SK-N-SH (cell line): ENCODE results near the gene EMX2. TPM values are rescaled to one million over a fixed set of nuclear protein-coding genes. Genes with fewer than 3 reads are reported as not detected.

Source experiments
- CTCF ChIA-PET: fragments of 300-600, 350-600 bp; formaldehyde crosslinking; extraction: SDS; loops from one replicate; lab custom pipeline; 2021; lab: Yijun Ruan, JAX
- POLR2A ChIA-PET: fragments of 350-600 bp; sonication (Branson Sonifier 250); formaldehyde crosslinking; extraction: SDS; loops from one replicate; lab custom pipeline; 2020; ENCODE audit warnings: antibody characterized with exemption, inconsistent platforms; lab: Yijun Ruan, JAX
- DNase-seq: peaks from one replicate; pipeline ENCODE4 v3.0.0; 2012
- H2AFZ ChIP-seq: fragments of 200-600 bp; sonication (generic); 2 replicates; pipeline ENCODE4 v1.8.1; 2016; ENCODE audit warnings: antibody characterized with exemption, mild to moderate bottlenecking, low read depth
- H3F3A ChIP-seq: fragments of 200-600 bp; sonication (generic); replicated peaks from 2 replicates; pipeline ENCODE3; 2016; ENCODE audit warnings: antibody characterized with exemption, mild to moderate bottlenecking; ENCODE audit not compliant: insufficient read depth
- H3K27ac ChIP-seq, 2 experiments: fragments of 200-500 bp in 1 of 2; fragments of 200-600 bp in 1 of 2; sonication (Bioruptor generic) in 1 of 2; sonication (generic), shearing (Covaris generic) in 1 of 2; 2 replicates each; pipeline versions ENCODE4 v1.5.1 to v1.6.1; 2014 to 2016; ENCODE audit warnings: low read depth in 2 of 2, inconsistent platforms in 1 of 2, low read length in 1 of 2, mild to moderate bottlenecking in 1 of 2, mixed read lengths in 1 of 2
- H3K27me3 ChIP-seq: fragments of 200-600 bp; sonication (generic), shearing (Covaris generic); 2 replicates; pipeline ENCODE4 v1.6.1; 2016; ENCODE audit warnings: mixed run types; ENCODE audit not compliant: insufficient read depth
- H3K36me3 ChIP-seq, 2 experiments: fragments of 200-500 bp in 1 of 2; fragments of 200-600 bp in 1 of 2; sonication (Bioruptor generic) in 1 of 2; sonication (generic) in 1 of 2; replicated peaks in 1 of 2; 2 replicates each; pipeline versions ENCODE3 to v1.5.1; 2014 to 2016; ENCODE audit warnings: low read length in 1 of 2, mild to moderate bottlenecking in 1 of 2; ENCODE audit not compliant: insufficient read depth in 2 of 2, control insufficient read depth in 1 of 2
- H3K4me1 ChIP-seq, 2 experiments: fragments of 200-500 bp in 1 of 2; fragments of 200-600 bp in 1 of 2; sonication (Bioruptor generic) in 1 of 2; sonication (generic), shearing (Covaris generic) in 1 of 2; 2 replicates each; pipeline versions ENCODE4 v1.5.1 to v1.6.1; 2014 to 2016; ENCODE audit warnings: low read depth in 1 of 2, low read length in 1 of 2, mixed run types in 1 of 2; ENCODE audit not compliant: insufficient read depth in 2 of 2, control insufficient read depth in 1 of 2
- H3K4me2 ChIP-seq: fragments of 200-600 bp; sonication (generic), shearing (Covaris generic); 2 replicates; pipeline ENCODE4 v1.6.1; 2017; ENCODE audit warnings: mixed run types
- H3K4me3 ChIP-seq, 2 experiments: fragments of 200-500 bp in 1 of 2; fragments of 200-600 bp in 1 of 2; sonication (Bioruptor generic) in 1 of 2; sonication (generic), shearing (Covaris generic) in 1 of 2; 2 replicates each; pipeline versions ENCODE4 v1.5.1 to v1.8.1; 2014 to 2016; ENCODE audit warnings: low read depth in 2 of 2, inconsistent platforms in 1 of 2, low read length in 1 of 2, mild to moderate bottlenecking in 1 of 2, mixed read lengths in 1 of 2, moderate library complexity in 1 of 2
- H3K79me2 ChIP-seq: fragments of 200-600 bp; sonication (generic); 2 replicates; pipeline ENCODE4 v1.8.1; 2017; ENCODE audit warnings: mild to moderate bottlenecking; ENCODE audit not compliant: insufficient read depth
- H3K9ac ChIP-seq: fragments of 200-600 bp; sonication (generic); 2 replicates; pipeline ENCODE4 v1.6.1; 2017; ENCODE audit warnings: mixed run types
- H3K9me2 ChIP-seq: fragments of 200-600 bp; sonication (generic); 2 replicates; pipeline ENCODE4 v1.6.1; 2017; ENCODE audit warnings: mixed run types
- H3K9me3 ChIP-seq: fragments of 200-600 bp; sonication (generic); 2 replicates; pipeline ENCODE4 v1.6.1; 2017; ENCODE audit warnings: mixed run types, mild to moderate bottlenecking, moderate library complexity
- H4K20me1 ChIP-seq: fragments of 200-600 bp; sonication (generic); 2 replicates; pipeline ENCODE4 v1.6.1; 2017; ENCODE audit warnings: mild to moderate bottlenecking, mixed run types; ENCODE audit not compliant: insufficient read depth
- EP300 ChIP-seq, 2 experiments: IDR thresholded peaks; 2 replicates each; pipeline versions ENCODE4 v1.4.0 to v1.6.1; 2012; ENCODE audit warnings: borderline replicate concordance in 1 of 2, low read depth in 1 of 2, low read length in 1 of 2
- FOSL2 ChIP-seq: IDR thresholded peaks from 2 replicates; pipeline ENCODE4 v1.4.0; 2012; ENCODE audit warnings: low read depth, mild to moderate bottlenecking, moderate library complexity, borderline replicate concordance
- FOXJ3 ChIP-seq: sonication (generic); formaldehyde crosslinking; IDR thresholded peaks from 2 replicates; pipeline ENCODE4 v1.5.1; 2020; ENCODE audit warnings: mild to moderate bottlenecking, missing genetic modification reagents
- FOXM1 ChIP-seq: IDR thresholded peaks from 2 replicates; pipeline ENCODE4 v1.4.0; 2012; ENCODE audit warnings: low read depth, mild to moderate bottlenecking
- JUND ChIP-seq: IDR thresholded peaks from 2 replicates; pipeline ENCODE4 v1.4.0; 2012
- MAX ChIP-seq: IDR thresholded peaks from 2 replicates; pipeline ENCODE4 v1.4.0; 2012; ENCODE audit warnings: low read depth
- MEF2A ChIP-seq: IDR thresholded peaks from 2 replicates; pipeline ENCODE4 v1.4.0; 2012; ENCODE audit warnings: low read depth, borderline replicate concordance
- MXI1 ChIP-seq: IDR thresholded peaks from 2 replicates; pipeline ENCODE4 v1.6.1; 2012; ENCODE audit warnings: mild to moderate bottlenecking, low read depth, low read length, improper control_type of control experiment
- NFIC ChIP-seq: IDR thresholded peaks from 2 replicates; pipeline ENCODE4 v1.4.0; 2012; ENCODE audit warnings: borderline replicate concordance
- NRF1 ChIP-seq: IDR thresholded peaks from 2 replicates; pipeline ENCODE4 v1.6.1; 2012; ENCODE audit warnings: low read depth, mild to moderate bottlenecking, low read length
- POLR2AphosphoS5 ChIP-seq: IDR thresholded peaks from 2 replicates; pipeline ENCODE4 v1.6.1; 2012; ENCODE audit warnings: low read depth, low read length
- RCOR1 ChIP-seq: fragments of 150-350 bp; IDR thresholded peaks from 2 replicates; pipeline ENCODE4 v1.6.1; 2017; ENCODE audit warnings: antibody characterized with exemption, low read length
- REST ChIP-seq: IDR thresholded peaks from 2 replicates; pipeline ENCODE4 v1.6.1; 2012; ENCODE audit warnings: mild to moderate bottlenecking, low read depth, low read length, moderate library complexity
- SIN3A ChIP-seq: IDR thresholded peaks from 2 replicates; pipeline ENCODE4 v1.6.1; 2012; ENCODE audit warnings: low read depth, mild to moderate bottlenecking, low read length, moderate library complexity, borderline replicate concordance
- TAF1 ChIP-seq: IDR thresholded peaks from 2 replicates; pipeline ENCODE4 v1.6.1; 2012; ENCODE audit warnings: low read depth, mild to moderate bottlenecking, low read length, moderate library complexity, borderline replicate concordance
- TCF12 ChIP-seq: IDR thresholded peaks from 2 replicates; pipeline ENCODE4 v1.4.0; 2012
- USF2 ChIP-seq: fragments of 150-350 bp; IDR thresholded peaks from 2 replicates; pipeline ENCODE4 v1.6.1; 2017; ENCODE audit warnings: antibody characterized with exemption, low read length, low read depth, borderline replicate concordance
- YY1 ChIP-seq: IDR thresholded peaks from 2 replicates; pipeline ENCODE4 v1.4.0; 2012; ENCODE audit warnings: low read depth, mild to moderate bottlenecking
- WGBS: methylation state at CpG from one replicate; pipeline ENCODE4 v1.1.6; 2017; ENCODE audit warnings: low lambda C conversion rate; 5-methylcytosine and 5-hydroxymethylcytosine counted together
- polyA plus RNA-seq, 3 experiments: library from polyadenylated mRNA; depleted of rRNA; stranded (reverse); fragments of >200 nt; gene quantifications; 2 replicates each; pipeline ENCODE4 v1.2.3, GENCODE V29; 2012
- TF ChIP-seq, protein P1 (sequence below): IDR thresholded peaks from 2 replicates; pipeline ENCODE4 v1.4.0; 2012; ENCODE audit warnings: low read depth, borderline replicate concordance
- TF ChIP-seq, protein P2 (sequence below): IDR thresholded peaks from 2 replicates; pipeline ENCODE4 v1.4.0; 2012; ENCODE audit warnings: low read depth, borderline replicate concordance

EMX2 gene
- polyA plus RNA-seq, 1 of the 3 experiments (the other 2 are of a cell fraction), result not detected

- POLR2A ChIA-PET, result no interaction called here
- Histone ChIP-seq H3K36me3 (no peaks in the 10 kb centered on the region), H3K27me3 (no peaks in the 10 kb centered on the region), H3K9me3 (no peaks in the 10 kb centered on the region), H3K9me2 (no peaks in the 10 kb centered on the region), H3K79me2 (no peaks in the 10 kb centered on the region), H3F3A (no peaks in the 10 kb centered on the region), H4K20me1 (no peaks in the 10 kb centered on the region), H3K4me2 (no peak overlapping the region), H3K4me3 (no peak overlapping the region), H3K27ac (no peak overlapping the region), H3K4me1 (peaks cover 0 to 10% of the 10 kb centered on the region in 2 experiments; a peak in 2 of 4 replicates), H2AFZ (no peak overlapping the region), H3K9ac (no peak overlapping the region)
- TF ChIP-seq EP300 (IDR thresholded peaks at IDR 0.05; ENCODE audit: borderline replicate concordance in 1 of 2, low read depth in 1 of 2, low read length in 1 of 2) (no peak), REST (no peak), NRF1 (no peak), MAX (no peak), MEF2A (no peak), FOSL2 (no peak), JUND (no peak), YY1 (no peak), MXI1 (no peak), FOXM1 (no peak), TAF1 (no peak), RCOR1 (no peak), POLR2AphosphoS5 (no peak), SIN3A (no peak), USF2 (no peak), TCF12 (no peak), FOXJ3 (CRISPR knock-in tag) (no peak), NFIC (no peak)
- TF ChIP-seq, protein P1, sequence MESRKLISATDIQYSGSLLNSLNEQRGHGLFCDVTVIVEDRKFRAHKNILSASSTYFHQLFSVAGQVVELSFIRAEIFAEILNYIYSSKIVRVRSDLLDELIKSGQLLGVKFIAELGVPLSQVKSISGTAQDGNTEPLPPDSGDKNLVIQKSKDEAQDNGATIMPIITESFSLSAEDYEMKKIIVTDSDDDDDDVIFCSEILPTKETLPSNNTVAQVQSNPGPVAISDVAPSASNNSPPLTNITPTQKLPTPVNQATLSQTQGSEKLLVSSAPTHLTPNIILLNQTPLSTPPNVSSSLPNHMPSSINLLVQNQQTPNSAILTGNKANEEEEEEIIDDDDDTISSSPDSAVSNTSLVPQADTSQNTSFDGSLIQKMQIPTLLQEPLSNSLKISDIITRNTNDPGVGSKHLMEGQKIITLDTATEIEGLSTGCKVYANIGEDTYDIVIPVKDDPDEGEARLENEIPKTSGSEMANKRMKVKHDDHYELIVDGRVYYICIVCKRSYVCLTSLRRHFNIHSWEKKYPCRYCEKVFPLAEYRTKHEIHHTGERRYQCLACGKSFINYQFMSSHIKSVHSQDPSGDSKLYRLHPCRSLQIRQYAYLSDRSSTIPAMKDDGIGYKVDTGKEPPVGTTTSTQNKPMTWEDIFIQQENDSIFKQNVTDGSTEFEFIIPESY, result no peak
- TF ChIP-seq, protein P2, sequence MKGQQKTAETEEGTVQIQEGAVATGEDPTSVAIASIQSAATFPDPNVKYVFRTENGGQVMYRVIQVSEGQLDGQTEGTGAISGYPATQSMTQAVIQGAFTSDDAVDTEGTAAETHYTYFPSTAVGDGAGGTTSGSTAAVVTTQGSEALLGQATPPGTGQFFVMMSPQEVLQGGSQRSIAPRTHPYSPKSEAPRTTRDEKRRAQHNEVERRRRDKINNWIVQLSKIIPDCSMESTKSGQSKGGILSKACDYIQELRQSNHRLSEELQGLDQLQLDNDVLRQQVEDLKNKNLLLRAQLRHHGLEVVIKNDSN, result no peak
- CTCF ChIA-PET, result interaction anchor here (0.8 to 11.2 kb wide), 21 partner anchors 9 to 1047 kb away, joined by 3 to 189 read pairs (median 5); no protein-coding TSS in a partner anchor
- 52% methylated on average over 4 of the region's 6 CpGs for WGBS
- DNase-seq, result no peak
Observed at GRCh38 chr10:117497736-117498135, 44.8 kb upstream of the EMX2 start.
